Activated naive CD4-positive, alpha-beta T cell treated with anti-CD3 and anti-CD28 coated beads, Interleukin-2, amount 10 ng/mL, durations not matched to agents 7 days and 5 days (primary cell): Measurements from ENCODE around the gene SCN4A.
"Not testable (repeated sequence)": the region's sequence is repeated elsewhere in the genome, so short reads cannot be mapped to it uniquely, and the experiment has no call there.

Experiments
- CTCF ChIA-PET: fragments of 350-600 bp; sonication (Branson Sonifier 250); formaldehyde crosslinking; loops from one replicate; lab custom pipeline; 2021; ENCODE audit warnings: antibody characterized with exemption; lab: Charles Lee
- DNase-seq: peaks from one replicate; pipeline ENCODE4 v3.0.0-alpha.2; 2020
- H3K27ac Mint-ChIP-seq: one replicate; pipeline ENCODE4 v1.8.0; 2021; ENCODE audit warnings: mild to moderate bottlenecking, moderate library complexity, mixed read lengths
- H3K27me3 Mint-ChIP-seq: one replicate; pipeline ENCODE4 v1.8.0; 2021; ENCODE audit warnings: mild to moderate bottlenecking, mixed read lengths
- H3K36me3 Mint-ChIP-seq: one replicate; pipeline ENCODE4 v1.8.0; 2021; ENCODE audit warnings: mixed read lengths
- H3K4me1 Mint-ChIP-seq: one replicate; pipeline ENCODE4 v1.8.0; 2021; ENCODE audit warnings: mixed read lengths
- H3K4me3 Mint-ChIP-seq: one replicate; pipeline ENCODE4 v1.8.0; 2021; ENCODE audit warnings: mild to moderate bottlenecking, moderate library complexity, mixed read lengths
- H3K9me3 Mint-ChIP-seq: one replicate; pipeline ENCODE4 v1.8.0; 2021; ENCODE audit warnings: mixed read lengths

The SCN4A gene

GRCh38 chr17:63985387-63986140, 12.8 kb upstream of the SCN4A start:
- peak overlapping the region; percentile 9 for H3K4me3 Mint-ChIP-seq
- peaks cover 36% of the 10 kb centered on the region for H3K4me1 Mint-ChIP-seq
- peaks cover 14% of the 10 kb centered on the region for H3K27me3 Mint-ChIP-seq
- H3K36me3 Mint-ChIP-seq, result peaks cover 4% of the 10 kb centered on the region
- H3K27ac Mint-ChIP-seq, result peak overlapping the region; percentile 78
- no peak for DNase-seq
- CTCF ChIA-PET, result interaction anchor here (0.6 to 7.2 kb wide), 15 partner anchors 9 to 120 kb away, joined by 3 to 83 read pairs (median 4); partner anchors contain the start of genes CD79B and GH1
- peaks cover 11% of the 10 kb centered on the region for H3K9me3 Mint-ChIP-seq

DNA sequence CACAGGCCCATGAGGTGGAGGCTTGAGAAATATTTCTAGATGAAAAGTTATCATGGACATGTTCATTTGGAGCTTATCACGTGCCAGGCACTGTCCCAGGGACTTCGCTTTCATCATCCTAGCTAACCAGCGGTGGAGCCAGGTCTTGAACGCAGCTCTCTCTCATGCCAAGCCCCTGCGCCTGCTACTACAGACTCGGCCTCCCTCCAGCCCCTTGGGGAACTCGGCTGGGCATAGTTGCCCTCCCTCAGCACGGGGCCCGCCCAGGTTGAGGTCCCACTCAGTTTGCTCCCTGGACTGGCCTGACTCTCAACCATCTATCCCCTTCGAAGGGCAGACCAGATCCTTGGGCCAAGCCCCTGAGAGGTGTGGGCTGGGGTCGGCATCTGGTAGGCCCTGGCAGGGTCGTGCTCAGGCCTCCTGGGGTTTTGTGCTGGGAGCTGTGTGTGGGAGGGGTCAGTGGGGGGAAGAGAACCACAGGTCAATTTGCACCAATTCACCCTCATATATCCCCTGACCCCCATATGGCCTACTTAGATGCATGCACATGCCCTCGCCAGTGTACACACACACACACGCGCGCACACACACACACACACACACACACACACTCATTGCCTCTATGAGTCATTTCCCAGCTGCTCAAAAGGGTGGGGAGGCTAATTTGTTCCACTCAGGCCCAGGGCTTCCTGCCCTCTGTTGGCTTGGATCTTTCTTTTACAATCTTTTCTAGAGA, 12.1 kb upstream of the SCN4A start:
- H3K4me3 Mint-ChIP-seq, result peak overlapping the region; percentile 9
- peak; percentile 76 for DNase-seq
- peak overlapping the region; percentile 78 for H3K27ac Mint-ChIP-seq
- peaks cover 29% of the 10 kb centered on the region for H3K4me1 Mint-ChIP-seq
- CTCF ChIA-PET, result interaction anchor here (0.8 to 7.2 kb wide), 14 partner anchors 9 to 119 kb away, joined by 3 to 83 read pairs (median 4); partner anchors contain the start of genes CD79B and GH1
- peaks cover 4% of the 10 kb centered on the region for H3K36me3 Mint-ChIP-seq
- peaks cover 11% of the 10 kb centered on the region for H3K9me3 Mint-ChIP-seq
- peaks cover 12% of the 10 kb centered on the region for H3K27me3 Mint-ChIP-seq

GRCh38 chr17:63984236-63984635, 11.5 kb upstream of the SCN4A start:
- CTCF ChIA-PET, result interaction anchor here (0.9 to 7.2 kb wide), 6 partner anchors 10 to 65 kb away, joined by 3 to 83 read pairs (median 8); partner anchors contain the start of gene GH1
- Mint-ChIP-seq H3K27ac (no peak overlapping the region), H3K4me3 (no peak overlapping the region), H3K27me3 (peaks cover 10% of the 10 kb centered on the region), H3K4me1 (peaks cover 29% of the 10 kb centered on the region), H3K9me3 (peaks cover 11% of the 10 kb centered on the region), H3K36me3 (peaks cover 4% of the 10 kb centered on the region)
- DNase-seq, result no peak

DNA sequence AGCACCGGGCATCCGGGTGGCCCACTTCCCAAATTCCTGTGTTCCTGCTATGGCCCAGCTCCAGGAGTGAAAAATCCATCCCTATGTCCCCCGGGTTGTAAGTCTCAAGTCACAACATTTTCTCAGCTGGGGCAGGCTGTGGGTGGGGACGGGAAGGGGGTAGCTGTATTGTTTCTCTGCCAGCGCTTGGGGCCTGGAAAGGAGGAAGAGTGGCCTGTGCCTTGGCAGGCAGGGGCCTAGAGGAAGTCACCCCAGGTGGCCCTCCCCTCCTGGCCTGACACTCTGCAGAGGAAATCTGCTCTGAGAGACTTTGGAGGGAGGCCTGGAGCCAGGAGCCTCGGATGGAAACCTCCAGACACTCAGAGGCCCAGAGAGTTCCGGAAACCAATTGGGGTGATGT, 10.6 kb upstream of the SCN4A start:
- H3K36me3 Mint-ChIP-seq, result peaks cover 4% of the 10 kb centered on the region
- H3K4me1 Mint-ChIP-seq, result peaks cover 27% of the 10 kb centered on the region
- H3K27ac Mint-ChIP-seq, result no peak overlapping the region
- H3K27me3 Mint-ChIP-seq, result peaks cover 6% of the 10 kb centered on the region
- H3K9me3 Mint-ChIP-seq, result peaks cover 11% of the 10 kb centered on the region
- H3K4me3 Mint-ChIP-seq, result no peak overlapping the region
- DNase-seq, result no peak
- CTCF ChIA-PET, result interaction anchor here (1.6 kb wide), 1 partner anchor 46 kb away, joined by 3 read pairs; no protein-coding TSS in a partner anchor

GRCh38 chr17:63982641-63983040, 9.9 kb upstream of the SCN4A start:
- H3K27me3 Mint-ChIP-seq, H3K27ac Mint-ChIP-seq, DNase-seq, H3K36me3 Mint-ChIP-seq, CTCF ChIA-PET, H3K4me3 Mint-ChIP-seq: not testable (repeated sequence)
- H3K9me3 Mint-ChIP-seq, result peaks cover 11% of the 10 kb centered on the region
- peaks cover 25% of the 10 kb centered on the region for H3K4me1 Mint-ChIP-seq

GRCh38 chr17:63978272-63979200, 5.8 kb upstream of the SCN4A start:
- Mint-ChIP-seq H3K4me3 (no peak overlapping the region), H3K36me3 (peaks cover 4% of the 10 kb centered on the region), H3K27me3 (no peaks in the 10 kb centered on the region), H3K9me3 (peaks cover 11% of the 10 kb centered on the region), H3K27ac (no peak overlapping the region), H3K4me1 (peaks cover 5% of the 10 kb centered on the region)
- CTCF ChIA-PET, result interaction anchor here (0.9 to 3.1 kb wide), 4 partner anchors 12 to 155 kb away, joined by 3 to 9 read pairs (median 3); partner anchors contain the start of gene GH1
- no peak for DNase-seq

- no peaks in the 10 kb centered on the region for H3K27me3 Mint-ChIP-seq
- no peaks in the 10 kb centered on the region for H3K36me3 Mint-ChIP-seq
- H3K9me3 Mint-ChIP-seq, result peaks cover 1% of the 10 kb centered on the region
- no peak overlapping the region for H3K27ac Mint-ChIP-seq
- H3K4me1 Mint-ChIP-seq, result peaks cover 5% of the 10 kb centered on the region
- CTCF ChIA-PET, result interaction anchor here (1.0 to 1.7 kb wide), 2 partner anchors 11 to 14 kb away, joined by 3 to 9 read pairs; no protein-coding TSS in a partner anchor
- no peak overlapping the region for H3K4me3 Mint-ChIP-seq
- DNase-seq, result no peak
Observed at GRCh38 chr17:63976702-63977101, 4.0 kb upstream of the SCN4A start.

DNA sequence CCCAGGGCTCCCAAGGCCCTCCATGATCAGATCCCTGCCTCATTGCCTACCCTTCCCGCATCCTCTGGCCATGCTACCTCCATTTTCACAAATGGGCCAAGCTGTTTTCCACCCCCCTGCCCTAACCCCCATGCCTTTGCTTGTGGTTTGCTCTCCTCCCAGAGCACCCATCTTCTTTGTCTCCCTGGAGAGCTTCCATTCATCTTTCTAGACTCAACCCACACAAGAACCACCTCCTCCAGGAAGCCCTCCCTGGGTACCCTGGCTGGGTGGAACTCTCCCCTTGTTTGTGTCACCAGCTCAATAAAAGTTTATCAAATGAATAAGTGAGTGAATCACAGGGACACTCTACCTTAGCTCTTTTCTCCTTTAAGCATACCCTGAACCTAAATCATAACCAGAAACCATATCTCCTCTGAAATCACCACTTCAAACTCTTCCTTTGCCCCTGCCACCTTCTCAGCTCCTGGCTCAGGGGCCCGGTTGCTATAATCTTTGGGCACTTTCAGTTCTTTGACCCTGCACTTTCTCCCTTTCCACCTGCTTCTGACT, 2.9 kb upstream of the SCN4A start:
- peaks cover 5% of the 10 kb centered on the region for H3K4me1 Mint-ChIP-seq
- DNase-seq, result no peak
- H3K9me3 Mint-ChIP-seq, result no peaks in the 10 kb centered on the region
- H3K27me3 Mint-ChIP-seq, result peaks cover 3% of the 10 kb centered on the region
- H3K27ac Mint-ChIP-seq, result no peak overlapping the region
- H3K36me3 Mint-ChIP-seq, result no peaks in the 10 kb centered on the region
- no peak overlapping the region for H3K4me3 Mint-ChIP-seq
- CTCF ChIA-PET, result interaction anchor here (0.7 to 1.7 kb wide), 4 partner anchors 10 to 50 kb away, joined by 3 to 9 read pairs (median 3); no protein-coding TSS in a partner anchor

DNA sequence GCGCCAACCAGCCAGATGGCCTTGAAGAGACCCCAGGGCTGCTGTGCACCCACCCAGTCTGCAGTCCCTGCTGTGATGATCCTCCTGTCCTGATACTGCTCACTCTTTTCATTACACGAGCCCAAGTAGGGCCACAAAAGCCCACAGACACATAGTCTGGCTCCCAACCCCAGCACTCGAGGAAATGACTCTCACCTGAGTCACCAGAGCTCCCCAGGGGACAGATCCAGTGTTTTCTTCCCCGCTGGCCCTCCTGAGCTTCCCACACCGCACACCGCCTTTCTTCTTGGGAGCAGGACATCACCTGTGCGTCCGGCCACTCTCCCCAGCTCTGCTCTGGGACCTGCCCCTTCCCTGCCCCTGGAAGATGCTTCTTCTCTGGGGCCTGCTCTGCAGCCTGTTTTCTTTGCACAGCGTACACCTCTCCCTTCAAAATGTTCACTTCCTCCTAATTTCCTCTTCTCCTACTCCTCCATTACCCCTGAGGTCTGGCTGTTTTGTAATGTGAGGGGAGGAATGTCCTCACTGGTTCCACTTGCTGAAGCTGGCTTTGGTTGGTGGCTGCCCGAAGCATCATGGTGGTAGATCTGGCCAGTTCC, 2.0 kb upstream of the SCN4A start:
- peaks cover 6% of the 10 kb centered on the region for H3K27me3 Mint-ChIP-seq
- CTCF ChIA-PET, result interaction anchor here (0.7 to 1.7 kb wide), 3 partner anchors 16 to 54 kb away, joined by 3 to 9 read pairs (median 6); no protein-coding TSS in a partner anchor
- no peaks in the 10 kb centered on the region for H3K9me3 Mint-ChIP-seq
- no peak overlapping the region for H3K27ac Mint-ChIP-seq
- DNase-seq, result no peak
- H3K4me1 Mint-ChIP-seq, result peaks cover 5% of the 10 kb centered on the region
- no peak overlapping the region for H3K4me3 Mint-ChIP-seq
- no peaks in the 10 kb centered on the region for H3K36me3 Mint-ChIP-seq

- CTCF ChIA-PET, result interaction anchor here (0.7 to 1.7 kb wide), 3 partner anchors 17 to 53 kb away, joined by 3 to 6 read pairs (median 4); no protein-coding TSS in a partner anchor
Observed at GRCh38 chr17:63973930-63974593, 1.3 kb upstream of the SCN4A start.

DNA sequence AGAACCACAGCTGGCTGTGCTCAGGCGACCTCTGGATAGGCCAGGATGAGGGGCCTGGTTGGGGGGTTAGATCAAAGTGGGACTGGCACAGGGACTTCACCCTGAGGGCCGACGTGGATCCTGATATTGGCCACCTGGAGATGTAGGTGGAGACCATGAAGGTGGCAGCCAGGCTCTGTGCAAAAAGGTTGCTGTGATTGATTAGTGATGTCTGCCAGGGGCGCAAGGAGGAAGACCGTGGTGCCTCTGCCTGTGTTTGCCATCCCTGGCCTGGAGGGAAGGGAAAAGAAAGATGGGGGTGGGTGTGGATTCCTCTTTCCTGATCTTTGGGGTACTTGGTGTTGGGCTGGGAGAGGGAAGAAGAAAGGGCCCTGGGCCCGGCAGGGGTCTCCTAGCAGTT, 529 bp upstream of the SCN4A start:
- Mint-ChIP-seq H3K9me3 (no peaks in the 10 kb centered on the region), H3K27ac (no peak overlapping the region), H3K4me1 (peaks cover 5% of the 10 kb centered on the region), H3K27me3 (peaks cover 17% of the 10 kb centered on the region), H3K4me3 (no peak overlapping the region), H3K36me3 (no peaks in the 10 kb centered on the region)
- DNase-seq, result no peak
- CTCF ChIA-PET, result interaction anchor here (0.9 to 1.7 kb wide), 2 partner anchors 17 to 27 kb away, joined by 4 to 6 read pairs; no protein-coding TSS in a partner anchor

More at GRCh38 chr17:63973930-63974593, 1.3 kb upstream of the SCN4A start:
- no peaks in the 10 kb centered on the region for H3K9me3 Mint-ChIP-seq
- H3K36me3 Mint-ChIP-seq, result no peaks in the 10 kb centered on the region
- H3K4me1 Mint-ChIP-seq, result peaks cover 5% of the 10 kb centered on the region
- H3K27me3 Mint-ChIP-seq, result peaks cover 12% of the 10 kb centered on the region
- no peak overlapping the region for H3K27ac Mint-ChIP-seq
- H3K4me3 Mint-ChIP-seq, result no peak overlapping the region
- no peak for DNase-seq

- no peak overlapping the region for H3K4me3 Mint-ChIP-seq
- no peak for DNase-seq
- H3K4me1 Mint-ChIP-seq, result peaks cover 6% of the 10 kb centered on the region
- H3K36me3 Mint-ChIP-seq, result no peaks in the 10 kb centered on the region
- CTCF ChIA-PET, result interaction anchor here (2.9 kb wide), 1 partner anchor 21 kb away, joined by 11 read pairs; no protein-coding TSS in a partner anchor
- H3K27ac Mint-ChIP-seq, result no peak overlapping the region
- H3K9me3 Mint-ChIP-seq, result no peaks in the 10 kb centered on the region
- H3K27me3 Mint-ChIP-seq, result peaks cover 23% of the 10 kb centered on the region
Observed at GRCh38 chr17:63969278-63969677, 3.4 kb downstream of the SCN4A start.
